K562 (cell line): ENCODE data around the gene SEMA6C. TPM values are rescaled to one million over a fixed set of nuclear protein-coding genes. Genes with fewer than 3 reads are reported as not detected.
A peak's percentile ranks its signal among the peaks of the same experiment; 100 is the strongest.

ENCODE experiments used
- ARID3B ChIP-seq: fragments of 250-450 bp; sonication (Bioruptor Pico); IDR thresholded peaks from 2 replicates; pipeline ENCODE4 v1.4.0; 2020; ENCODE audit warnings: borderline replicate concordance
- FOXA3 ChIP-seq, 2 experiments: fragments of 450-650 bp in 1 of 2; sonication (generic) in 1 of 2; formaldehyde crosslinking; IDR thresholded peaks in 1 of 2; conservative IDR thresholded peaks in 1 of 2; 2 replicates each; pipeline versions ENCODE4 v1.4.0 to v1.8.0; 2020 to 2022; ENCODE audit warnings: mild to moderate bottlenecking in 2 of 2, missing genetic modification reagents in 1 of 2
- HOXB6 ChIP-seq: fragments of 250-450 bp; sonication (Bioruptor Pico); IDR thresholded peaks from 2 replicates; pipeline ENCODE4 v1.5.1; 2022; ENCODE audit warnings: mild to moderate bottlenecking, borderline replicate concordance
- KLF10 ChIP-seq: fragments of 250-450 bp; sonication (Bioruptor Pico); IDR thresholded peaks from 2 replicates; pipeline ENCODE4 v1.6.1; 2021; ENCODE audit warnings: matching md5 sums
- MBD1 ChIP-seq: fragments of 250-450 bp; sonication (Bioruptor Pico); IDR thresholded peaks from 2 replicates; pipeline ENCODE4 v1.8.0; 2022; ENCODE audit warnings: inconsistent platforms
- MCM5 ChIP-seq: fragments of 450-650 bp; IDR thresholded peaks from 2 replicates; pipeline ENCODE4 v1.6.1; 2016; ENCODE audit warnings: low read depth
- NCOA2 ChIP-seq, 2 experiments: fragments of 450-650 bp; IDR thresholded peaks; 2 replicates each; pipeline ENCODE4 v1.6.1; 2018; ENCODE audit warnings: mild to moderate bottlenecking in 2 of 2, moderate library complexity in 1 of 2; ENCODE audit not compliant: partially characterized antibody in 2 of 2
- NELFE ChIP-seq: IDR thresholded peaks from 2 replicates; pipeline ENCODE4 v1.6.1; 2011; ENCODE audit warnings: mild to moderate bottlenecking; ENCODE audit not compliant: insufficient read depth, insufficient read length
- NRF1 ChIP-seq, 2 experiments: fragments of 450-650 bp; IDR thresholded peaks in 1 of 2; conservative IDR thresholded peaks in 1 of 2; 2 replicates each; pipeline ENCODE4 v1.6.1; 2014; ENCODE audit warnings: mild to moderate bottlenecking in 2 of 2
- PHB2 ChIP-seq: fragments of 450-650 bp; IDR thresholded peaks from 2 replicates; pipeline ENCODE4 v1.6.1; 2017; ENCODE audit warnings: low read depth
- PREB ChIP-seq: sonication (generic); formaldehyde crosslinking; IDR thresholded peaks from 2 replicates; pipeline ENCODE4 v1.8.1; 2023; ENCODE audit warnings: mild to moderate bottlenecking, missing genetic modification reagents
- TSHZ1 ChIP-seq: fragments of 250-450 bp; sonication (Bioruptor Pico); IDR thresholded peaks from 2 replicates; pipeline ENCODE4 v1.4.0; 2020; ENCODE audit warnings: mild to moderate bottlenecking, moderate library complexity
- U2AF1 ChIP-seq: fragments of 200-400 bp; formaldehyde crosslinking; optimal IDR thresholded peaks from 2 replicates; pipeline ENCODE3; 2017; ENCODE audit warnings: mild to moderate bottlenecking, low read depth, low read length, moderate library complexity
- XRCC4 ChIP-seq: IDR thresholded peaks from one replicate; pipeline ENCODE4 v1.6.1; 2011; ENCODE audit not compliant: insufficient read depth, insufficient read length; ENCODE audit errors: extremely low read depth
- ZBTB8A ChIP-seq: fragments of 450-650 bp; IDR thresholded peaks from 2 replicates; pipeline ENCODE4 v1.6.1; 2018; ENCODE audit warnings: mild to moderate bottlenecking, moderate library complexity; ENCODE audit not compliant: partially characterized antibody
- ZNF124 ChIP-seq: sonication (generic); formaldehyde crosslinking; IDR thresholded peaks from 2 replicates; pipeline ENCODE4 v1.8.1; 2022; ENCODE audit warnings: missing genetic modification reagents
- polyA plus RNA-seq, 8 experiments: library from polyadenylated mRNA; depleted of rRNA in 4 of 8; stranded (reverse) in 5 of 8; unstranded in 3 of 8; fragments of >200 nt; fragmentation: Nextera tagmentation in 2 of 8; fragmentation: Illumina TruSeq in 1 of 8; extraction: Ambion mirVana in 2 of 8; extraction: Trizol in 1 of 8; gene quantifications; 2 replicates each; pipeline versions ENCODE4 v1.2.1 to v1.2.3, GENCODE V29; 2011 to 2014; ENCODE audit warnings: inconsistent platforms in 1 of 8, missing spikeins in 1 of 8
- total RNA-seq, 7 experiments: library from RNA; depleted of rRNA in 6 of 7; stranded (reverse); fragments of >200 nt in 6 of 7; fragmentation: Illumina TruSeq in 2 of 7; extraction: Trizol in 2 of 7; gene quantifications; 2 replicates each; pipeline versions ENCODE4 v1.2.1 to v1.2.3, GENCODE V29; 2011 to 2021; ENCODE audit warnings: low replicate concordance in 1 of 7
- TF ChIP-seq, protein P1 (sequence below), 3 experiments: IDR thresholded peaks in 2 of 3; conservative IDR thresholded peaks in 1 of 3; 2 replicates each; pipeline ENCODE4 v1.5.1; 2011 to 2012; ENCODE audit warnings: low read length in 3 of 3, mild to moderate bottlenecking in 3 of 3, control low read depth in 2 of 3, improper control_type of control experiment in 1 of 3, inconsistent platforms in 1 of 3, low read depth in 1 of 3, mixed read lengths in 1 of 3, moderate library complexity in 1 of 3; ENCODE audit not compliant: insufficient read depth in 2 of 3

Gene SEMA6C
- total and polyA plus RNA-seq, 9 of the 15 experiments (the other 6 are each of a cell fraction or from before 2014, with no cell fraction given) = 0.03 to 4.6 (median 0.95) TPM

- TF ChIP-seq PHB2 (no peak), FOXA3 (CRISPR knock-in tag; conservative IDR thresholded peaks at IDR 0.05 in 1 of 2, IDR thresholded peaks at IDR 0.05 in 1 of 2) (no peak), NCOA2 (IDR thresholded peaks at IDR 0.05; ENCODE audit: partially characterized antibody in 2 of 2) (no peak), KLF10 (CRISPR knock-in tag) (no peak), PREB (CRISPR knock-in tag) (no peak), NELFE (no peak), ZBTB8A (no peak), HOXB6 (CRISPR knock-in tag) (no peak), NRF1 (conservative IDR thresholded peaks at IDR 0.05 in 1 of 2, IDR thresholded peaks at IDR 0.05 in 1 of 2) (peak; percentile 70 to 78), XRCC4 (no peak), MCM5 (no peak), MBD1 (CRISPR knock-in tag) (no peak), TSHZ1 (CRISPR knock-in tag) (no peak), U2AF1 (no peak), ARID3B (CRISPR knock-in tag) (no peak), ZNF124 (CRISPR knock-in tag) (no peak)
- TF ChIP-seq, protein P1, sequence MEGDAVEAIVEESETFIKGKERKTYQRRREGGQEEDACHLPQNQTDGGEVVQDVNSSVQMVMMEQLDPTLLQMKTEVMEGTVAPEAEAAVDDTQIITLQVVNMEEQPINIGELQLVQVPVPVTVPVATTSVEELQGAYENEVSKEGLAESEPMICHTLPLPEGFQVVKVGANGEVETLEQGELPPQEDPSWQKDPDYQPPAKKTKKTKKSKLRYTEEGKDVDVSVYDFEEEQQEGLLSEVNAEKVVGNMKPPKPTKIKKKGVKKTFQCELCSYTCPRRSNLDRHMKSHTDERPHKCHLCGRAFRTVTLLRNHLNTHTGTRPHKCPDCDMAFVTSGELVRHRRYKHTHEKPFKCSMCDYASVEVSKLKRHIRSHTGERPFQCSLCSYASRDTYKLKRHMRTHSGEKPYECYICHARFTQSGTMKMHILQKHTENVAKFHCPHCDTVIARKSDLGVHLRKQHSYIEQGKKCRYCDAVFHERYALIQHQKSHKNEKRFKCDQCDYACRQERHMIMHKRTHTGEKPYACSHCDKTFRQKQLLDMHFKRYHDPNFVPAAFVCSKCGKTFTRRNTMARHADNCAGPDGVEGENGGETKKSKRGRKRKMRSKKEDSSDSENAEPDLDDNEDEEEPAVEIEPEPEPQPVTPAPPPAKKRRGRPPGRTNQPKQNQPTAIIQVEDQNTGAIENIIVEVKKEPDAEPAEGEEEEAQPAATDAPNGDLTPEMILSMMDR (IDR thresholded peaks at IDR 0.05 in 2 of 3, conservative IDR thresholded peaks at IDR 0.05 in 1 of 3; ENCODE audit: insufficient read depth in 2 of 3, low read depth in 1 of 3, low read length in 3 of 3) = 0 out of 6 replicates have a peak, but pooled peaks of 1 of the 3 experiments have one; percentile 3
These were observed 43.4 kb upstream of the SEMA6C start, which contains the start of gene VPS72 (continued) for GRCh38 chr1:151189637-151190445.
